Prostate gland (tissue), 2 donors: Measurements from ENCODE around the gene MT1HL1.

Experiments
- CTCF ChIP-seq, 4 experiments: fragments of 200-600 bp in 2 of 4; fragments of 450-650 bp in 2 of 4; sonication (generic) in 2 of 4; IDR thresholded peaks; 1 replicate in 3 of 4; 2 replicates in 1 of 4; pipeline ENCODE4 v1.5.1; 2016 to 2019; ENCODE audit warnings: antibody characterized with exemption in 4 of 4, mild to moderate bottlenecking in 2 of 4, moderate library complexity in 2 of 4
- POLR2A ChIP-seq: fragments of 450-650 bp; IDR thresholded peaks from one replicate; pipeline ENCODE4 v1.6.1; 2016; ENCODE audit warnings: antibody characterized with exemption, mild to moderate bottlenecking
- POLR2AphosphoS5 ChIP-seq: sonication (generic); formaldehyde crosslinking; IDR thresholded peaks from one replicate; pipeline ENCODE4 v1.6.1; 2017; ENCODE audit warnings: antibody characterized with exemption

GRCh38 chr1:237042526-237042891 is 38.3 kb upstream of the MT1HL1 start:
- no peak for TF ChIP-seq CTCF (IDR thresholded peaks at IDR 0.05)
- TF ChIP-seq POLR2A: no peak
- TF ChIP-seq POLR2AphosphoS5: no peak
